SK-N-SH (cell line): ENCODE results near the gene GRPEL2. TPM values are rescaled to one million over a fixed set of nuclear protein-coding genes. Genes with fewer than 3 reads are reported as not detected.

ENCODE experiments used
- CTCF ChIA-PET: fragments of 300-600, 350-600 bp; formaldehyde crosslinking; extraction: SDS; loops from one replicate; lab custom pipeline; 2021; lab: Yijun Ruan, JAX
- POLR2A ChIA-PET: fragments of 350-600 bp; sonication (Branson Sonifier 250); formaldehyde crosslinking; extraction: SDS; loops from one replicate; lab custom pipeline; 2020; ENCODE audit warnings: antibody characterized with exemption, inconsistent platforms; lab: Yijun Ruan, JAX
- DNase-seq: peaks from one replicate; pipeline ENCODE4 v3.0.0; 2012
- H2AFZ ChIP-seq: fragments of 200-600 bp; sonication (generic); 2 replicates; pipeline ENCODE4 v1.8.1; 2016; ENCODE audit warnings: antibody characterized with exemption, mild to moderate bottlenecking, low read depth
- H3F3A ChIP-seq: fragments of 200-600 bp; sonication (generic); replicated peaks from 2 replicates; pipeline ENCODE3; 2016; ENCODE audit warnings: antibody characterized with exemption, mild to moderate bottlenecking; ENCODE audit not compliant: insufficient read depth
- H3K27ac ChIP-seq, 2 experiments: fragments of 200-500 bp in 1 of 2; fragments of 200-600 bp in 1 of 2; sonication (Bioruptor generic) in 1 of 2; sonication (generic), shearing (Covaris generic) in 1 of 2; 2 replicates each; pipeline versions ENCODE4 v1.5.1 to v1.6.1; 2014 to 2016; ENCODE audit warnings: low read depth in 2 of 2, inconsistent platforms in 1 of 2, low read length in 1 of 2, mild to moderate bottlenecking in 1 of 2, mixed read lengths in 1 of 2
- H3K27me3 ChIP-seq: fragments of 200-600 bp; sonication (generic), shearing (Covaris generic); 2 replicates; pipeline ENCODE4 v1.6.1; 2016; ENCODE audit warnings: mixed run types; ENCODE audit not compliant: insufficient read depth
- H3K36me3 ChIP-seq, 2 experiments: fragments of 200-500 bp in 1 of 2; fragments of 200-600 bp in 1 of 2; sonication (Bioruptor generic) in 1 of 2; sonication (generic) in 1 of 2; replicated peaks in 1 of 2; 2 replicates each; pipeline versions ENCODE3 to v1.5.1; 2014 to 2016; ENCODE audit warnings: low read length in 1 of 2, mild to moderate bottlenecking in 1 of 2; ENCODE audit not compliant: insufficient read depth in 2 of 2, control insufficient read depth in 1 of 2
- H3K4me1 ChIP-seq, 2 experiments: fragments of 200-500 bp in 1 of 2; fragments of 200-600 bp in 1 of 2; sonication (Bioruptor generic) in 1 of 2; sonication (generic), shearing (Covaris generic) in 1 of 2; 2 replicates each; pipeline versions ENCODE4 v1.5.1 to v1.6.1; 2014 to 2016; ENCODE audit warnings: low read depth in 1 of 2, low read length in 1 of 2, mixed run types in 1 of 2; ENCODE audit not compliant: insufficient read depth in 2 of 2, control insufficient read depth in 1 of 2
- H3K4me2 ChIP-seq: fragments of 200-600 bp; sonication (generic), shearing (Covaris generic); 2 replicates; pipeline ENCODE4 v1.6.1; 2017; ENCODE audit warnings: mixed run types
- H3K4me3 ChIP-seq, 2 experiments: fragments of 200-500 bp in 1 of 2; fragments of 200-600 bp in 1 of 2; sonication (Bioruptor generic) in 1 of 2; sonication (generic), shearing (Covaris generic) in 1 of 2; 2 replicates each; pipeline versions ENCODE4 v1.5.1 to v1.8.1; 2014 to 2016; ENCODE audit warnings: low read depth in 2 of 2, inconsistent platforms in 1 of 2, low read length in 1 of 2, mild to moderate bottlenecking in 1 of 2, mixed read lengths in 1 of 2, moderate library complexity in 1 of 2
- H3K79me2 ChIP-seq: fragments of 200-600 bp; sonication (generic); 2 replicates; pipeline ENCODE4 v1.8.1; 2017; ENCODE audit warnings: mild to moderate bottlenecking; ENCODE audit not compliant: insufficient read depth
- H3K9ac ChIP-seq: fragments of 200-600 bp; sonication (generic); 2 replicates; pipeline ENCODE4 v1.6.1; 2017; ENCODE audit warnings: mixed run types
- H3K9me2 ChIP-seq: fragments of 200-600 bp; sonication (generic); 2 replicates; pipeline ENCODE4 v1.6.1; 2017; ENCODE audit warnings: mixed run types
- H3K9me3 ChIP-seq: fragments of 200-600 bp; sonication (generic); 2 replicates; pipeline ENCODE4 v1.6.1; 2017; ENCODE audit warnings: mixed run types, mild to moderate bottlenecking, moderate library complexity
- H4K20me1 ChIP-seq: fragments of 200-600 bp; sonication (generic); 2 replicates; pipeline ENCODE4 v1.6.1; 2017; ENCODE audit warnings: mild to moderate bottlenecking, mixed run types; ENCODE audit not compliant: insufficient read depth
- FOXJ3 ChIP-seq: sonication (generic); formaldehyde crosslinking; IDR thresholded peaks from 2 replicates; pipeline ENCODE4 v1.5.1; 2020; ENCODE audit warnings: mild to moderate bottlenecking, missing genetic modification reagents
- JUND ChIP-seq: IDR thresholded peaks from 2 replicates; pipeline ENCODE4 v1.4.0; 2012
- MEF2A ChIP-seq: IDR thresholded peaks from 2 replicates; pipeline ENCODE4 v1.4.0; 2012; ENCODE audit warnings: low read depth, borderline replicate concordance
- RCOR1 ChIP-seq: fragments of 150-350 bp; IDR thresholded peaks from 2 replicates; pipeline ENCODE4 v1.6.1; 2017; ENCODE audit warnings: antibody characterized with exemption, low read length
- RXRA ChIP-seq: IDR thresholded peaks from 2 replicates; pipeline ENCODE4 v1.4.0; 2012; ENCODE audit warnings: low read depth, mild to moderate bottlenecking, borderline replicate concordance
- SIN3A ChIP-seq: IDR thresholded peaks from 2 replicates; pipeline ENCODE4 v1.6.1; 2012; ENCODE audit warnings: low read depth, mild to moderate bottlenecking, low read length, moderate library complexity, borderline replicate concordance
- SMC3 ChIP-seq: IDR thresholded peaks from 2 replicates; pipeline ENCODE4 v1.6.1; 2012; ENCODE audit warnings: low read depth, low read length, improper control_type of control experiment
- TAF1 ChIP-seq: IDR thresholded peaks from 2 replicates; pipeline ENCODE4 v1.6.1; 2012; ENCODE audit warnings: low read depth, mild to moderate bottlenecking, low read length, moderate library complexity, borderline replicate concordance
- TEAD4 ChIP-seq: IDR thresholded peaks from 2 replicates; pipeline ENCODE4 v1.4.0; 2012; ENCODE audit warnings: mild to moderate bottlenecking, borderline replicate concordance; ENCODE audit not compliant: insufficient read depth
- YY1 ChIP-seq: IDR thresholded peaks from 2 replicates; pipeline ENCODE4 v1.4.0; 2012; ENCODE audit warnings: low read depth, mild to moderate bottlenecking
- WGBS: methylation state at CpG from one replicate; pipeline ENCODE4 v1.1.6; 2017; ENCODE audit warnings: low lambda C conversion rate; 5-methylcytosine and 5-hydroxymethylcytosine counted together
- polyA plus RNA-seq, 3 experiments: library from polyadenylated mRNA; depleted of rRNA; stranded (reverse); fragments of >200 nt; gene quantifications; 2 replicates each; pipeline ENCODE4 v1.2.3, GENCODE V29; 2012
- TF ChIP-seq, protein P1 (sequence below): IDR thresholded peaks from 2 replicates; pipeline ENCODE4 v1.6.1; 2012; ENCODE audit warnings: mild to moderate bottlenecking, low read depth, low read length, moderate library complexity
- TF ChIP-seq, protein P2 (sequence below): IDR thresholded peaks from 2 replicates; pipeline ENCODE4 v1.4.0; 2012; ENCODE audit warnings: low read depth, borderline replicate concordance
- TF ChIP-seq, protein P3 (sequence below): fragments of 200-600 bp; sonication (generic); IDR thresholded peaks from 2 replicates; pipeline ENCODE4 v1.6.1; 2017; ENCODE audit warnings: antibody characterized with exemption, mild to moderate bottlenecking, moderate library complexity
- TF ChIP-seq, protein P4 (sequence below): IDR thresholded peaks from 2 replicates; pipeline ENCODE4 v1.4.0; 2012; ENCODE audit warnings: low read depth, borderline replicate concordance

The GRPEL2 gene
- polyA plus RNA-seq, 1 of the 3 experiments (the other 2 are of a cell fraction): 4.6 TPM

DNA sequence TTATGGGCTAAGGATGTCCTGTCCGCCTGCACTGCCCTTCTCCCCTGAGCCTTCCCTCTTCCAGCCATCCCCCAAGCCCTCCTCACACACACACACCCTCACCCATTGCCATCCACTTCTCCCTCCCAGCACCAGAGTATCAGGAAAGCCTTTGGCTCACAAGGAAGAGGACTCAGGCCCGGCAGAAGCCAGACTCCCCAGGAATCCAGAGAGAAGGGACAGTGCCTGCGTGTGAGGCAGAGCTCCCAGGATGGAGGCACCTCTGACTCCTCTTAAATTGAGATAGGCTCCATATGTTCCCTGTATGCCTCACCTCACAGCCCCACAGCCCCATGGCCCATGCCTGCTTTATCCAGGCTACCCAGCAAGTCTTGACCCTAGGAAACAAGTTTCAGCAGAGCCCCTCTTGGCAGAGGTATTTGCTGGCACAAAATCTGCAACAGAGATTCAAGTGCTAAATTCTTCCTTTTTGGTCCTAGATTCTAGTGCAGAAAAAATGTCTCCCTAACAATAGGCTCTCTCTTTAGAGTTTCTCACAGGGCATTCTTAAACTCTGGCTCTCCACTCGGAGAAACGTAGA lies 33.0 kb downstream of the GRPEL2 start:
- Histone ChIP-seq H3K4me2 (no peak overlapping the region), H2AFZ (no peak overlapping the region), H3K9ac (no peak overlapping the region), H3K4me1 (peaks cover 0 to 29% of the 10 kb centered on the region in 2 experiments; a peak in 1 of 4 replicates), H3K9me3 (no peaks in the 10 kb centered on the region), H3K9me2 (no peaks in the 10 kb centered on the region), H3K27ac (no peak overlapping the region), H3K27me3 (no peaks in the 10 kb centered on the region), H3K79me2 (no peaks in the 10 kb centered on the region), H4K20me1 (no peaks in the 10 kb centered on the region), H3K36me3 (no peaks in the 10 kb centered on the region), H3F3A (no peaks in the 10 kb centered on the region), H3K4me3 (no peak overlapping the region)
- TF ChIP-seq, protein P1, sequence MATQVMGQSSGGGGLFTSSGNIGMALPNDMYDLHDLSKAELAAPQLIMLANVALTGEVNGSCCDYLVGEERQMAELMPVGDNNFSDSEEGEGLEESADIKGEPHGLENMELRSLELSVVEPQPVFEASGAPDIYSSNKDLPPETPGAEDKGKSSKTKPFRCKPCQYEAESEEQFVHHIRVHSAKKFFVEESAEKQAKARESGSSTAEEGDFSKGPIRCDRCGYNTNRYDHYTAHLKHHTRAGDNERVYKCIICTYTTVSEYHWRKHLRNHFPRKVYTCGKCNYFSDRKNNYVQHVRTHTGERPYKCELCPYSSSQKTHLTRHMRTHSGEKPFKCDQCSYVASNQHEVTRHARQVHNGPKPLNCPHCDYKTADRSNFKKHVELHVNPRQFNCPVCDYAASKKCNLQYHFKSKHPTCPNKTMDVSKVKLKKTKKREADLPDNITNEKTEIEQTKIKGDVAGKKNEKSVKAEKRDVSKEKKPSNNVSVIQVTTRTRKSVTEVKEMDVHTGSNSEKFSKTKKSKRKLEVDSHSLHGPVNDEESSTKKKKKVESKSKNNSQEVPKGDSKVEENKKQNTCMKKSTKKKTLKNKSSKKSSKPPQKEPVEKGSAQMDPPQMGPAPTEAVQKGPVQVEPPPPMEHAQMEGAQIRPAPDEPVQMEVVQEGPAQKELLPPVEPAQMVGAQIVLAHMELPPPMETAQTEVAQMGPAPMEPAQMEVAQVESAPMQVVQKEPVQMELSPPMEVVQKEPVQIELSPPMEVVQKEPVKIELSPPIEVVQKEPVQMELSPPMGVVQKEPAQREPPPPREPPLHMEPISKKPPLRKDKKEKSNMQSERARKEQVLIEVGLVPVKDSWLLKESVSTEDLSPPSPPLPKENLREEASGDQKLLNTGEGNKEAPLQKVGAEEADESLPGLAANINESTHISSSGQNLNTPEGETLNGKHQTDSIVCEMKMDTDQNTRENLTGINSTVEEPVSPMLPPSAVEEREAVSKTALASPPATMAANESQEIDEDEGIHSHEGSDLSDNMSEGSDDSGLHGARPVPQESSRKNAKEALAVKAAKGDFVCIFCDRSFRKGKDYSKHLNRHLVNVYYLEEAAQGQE: no peak
- TF ChIP-seq TAF1: no peak
- no peak for TF ChIP-seq RXRA
- TF ChIP-seq FOXJ3 (CRISPR knock-in tag): no peak
- no peak for TF ChIP-seq YY1
- no peak for TF ChIP-seq MEF2A
- TF ChIP-seq, protein P2, sequence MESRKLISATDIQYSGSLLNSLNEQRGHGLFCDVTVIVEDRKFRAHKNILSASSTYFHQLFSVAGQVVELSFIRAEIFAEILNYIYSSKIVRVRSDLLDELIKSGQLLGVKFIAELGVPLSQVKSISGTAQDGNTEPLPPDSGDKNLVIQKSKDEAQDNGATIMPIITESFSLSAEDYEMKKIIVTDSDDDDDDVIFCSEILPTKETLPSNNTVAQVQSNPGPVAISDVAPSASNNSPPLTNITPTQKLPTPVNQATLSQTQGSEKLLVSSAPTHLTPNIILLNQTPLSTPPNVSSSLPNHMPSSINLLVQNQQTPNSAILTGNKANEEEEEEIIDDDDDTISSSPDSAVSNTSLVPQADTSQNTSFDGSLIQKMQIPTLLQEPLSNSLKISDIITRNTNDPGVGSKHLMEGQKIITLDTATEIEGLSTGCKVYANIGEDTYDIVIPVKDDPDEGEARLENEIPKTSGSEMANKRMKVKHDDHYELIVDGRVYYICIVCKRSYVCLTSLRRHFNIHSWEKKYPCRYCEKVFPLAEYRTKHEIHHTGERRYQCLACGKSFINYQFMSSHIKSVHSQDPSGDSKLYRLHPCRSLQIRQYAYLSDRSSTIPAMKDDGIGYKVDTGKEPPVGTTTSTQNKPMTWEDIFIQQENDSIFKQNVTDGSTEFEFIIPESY: no peak
- no peak for TF ChIP-seq TEAD4
- TF ChIP-seq JUND: no peak
- TF ChIP-seq RCOR1: no peak
- no peak for TF ChIP-seq SIN3A
- TF ChIP-seq SMC3: no peak
- TF ChIP-seq, protein P3, sequence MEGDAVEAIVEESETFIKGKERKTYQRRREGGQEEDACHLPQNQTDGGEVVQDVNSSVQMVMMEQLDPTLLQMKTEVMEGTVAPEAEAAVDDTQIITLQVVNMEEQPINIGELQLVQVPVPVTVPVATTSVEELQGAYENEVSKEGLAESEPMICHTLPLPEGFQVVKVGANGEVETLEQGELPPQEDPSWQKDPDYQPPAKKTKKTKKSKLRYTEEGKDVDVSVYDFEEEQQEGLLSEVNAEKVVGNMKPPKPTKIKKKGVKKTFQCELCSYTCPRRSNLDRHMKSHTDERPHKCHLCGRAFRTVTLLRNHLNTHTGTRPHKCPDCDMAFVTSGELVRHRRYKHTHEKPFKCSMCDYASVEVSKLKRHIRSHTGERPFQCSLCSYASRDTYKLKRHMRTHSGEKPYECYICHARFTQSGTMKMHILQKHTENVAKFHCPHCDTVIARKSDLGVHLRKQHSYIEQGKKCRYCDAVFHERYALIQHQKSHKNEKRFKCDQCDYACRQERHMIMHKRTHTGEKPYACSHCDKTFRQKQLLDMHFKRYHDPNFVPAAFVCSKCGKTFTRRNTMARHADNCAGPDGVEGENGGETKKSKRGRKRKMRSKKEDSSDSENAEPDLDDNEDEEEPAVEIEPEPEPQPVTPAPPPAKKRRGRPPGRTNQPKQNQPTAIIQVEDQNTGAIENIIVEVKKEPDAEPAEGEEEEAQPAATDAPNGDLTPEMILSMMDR: no peak
- TF ChIP-seq, protein P4, sequence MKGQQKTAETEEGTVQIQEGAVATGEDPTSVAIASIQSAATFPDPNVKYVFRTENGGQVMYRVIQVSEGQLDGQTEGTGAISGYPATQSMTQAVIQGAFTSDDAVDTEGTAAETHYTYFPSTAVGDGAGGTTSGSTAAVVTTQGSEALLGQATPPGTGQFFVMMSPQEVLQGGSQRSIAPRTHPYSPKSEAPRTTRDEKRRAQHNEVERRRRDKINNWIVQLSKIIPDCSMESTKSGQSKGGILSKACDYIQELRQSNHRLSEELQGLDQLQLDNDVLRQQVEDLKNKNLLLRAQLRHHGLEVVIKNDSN: no peak
- DNase-seq: no peak
- ChIA-PET CTCF (interaction anchor here (1.0 to 41.4 kb wide), 6 partner anchors 12 to 187 kb away, joined by 3 to 1751 read pairs (median 8); no protein-coding TSS in a partner anchor), POLR2A (interaction anchor here (0.6 kb wide), 1 partner anchor 28 kb away, joined by 4 read pairs; no protein-coding TSS in a partner anchor)
- 86% methylated on average over 5 of the region's 5 CpGs for WGBS
